Small intestine (tissue), 7 donors: ENCODE results near the gene CEP20. TPM values are rescaled to one million over a fixed set of nuclear protein-coding genes. Genes with fewer than 3 reads are reported as not detected.
"Not testable (repeated sequence)": the region's sequence is repeated elsewhere in the genome, so short reads cannot be mapped to it uniquely, and the experiment has no call there.

ENCODE experiments used
- DNase-seq, 2 donors: peaks; one replicate each; pipeline versions ENCODE4 v3.0.0 to v3.0.0-alpha.2; 2013
- FAIRE-seq: peaks from 2 replicates; lab custom pipeline; 2012; peaks lifted over from hg19 to GRCh38; lab: Jason Lieb, UNC
- H3K27ac ChIP-seq, 3 donors: one replicate each; pipeline ENCODE4 v1.5.1; 2013; ENCODE audit warnings: low read length in 2 of 3, mild to moderate bottlenecking in 2 of 3, control low read depth in 1 of 3, inconsistent platforms in 1 of 3, low read depth in 1 of 3, moderate library complexity in 1 of 3
- H3K27me3 ChIP-seq, 3 donors: one replicate each; pipeline ENCODE4 v1.6.1; 2013; ENCODE audit warnings: low read length in 3 of 3, inconsistent platforms in 1 of 3; ENCODE audit not compliant: control insufficient read depth in 3 of 3, insufficient read depth in 3 of 3
- H3K36me3 ChIP-seq, 3 donors: one replicate each; pipeline ENCODE4 v1.6.1; 2013; ENCODE audit warnings: low read length in 3 of 3, inconsistent platforms in 1 of 3, low read depth in 1 of 3, mild to moderate bottlenecking in 1 of 3, moderate library complexity in 1 of 3; ENCODE audit not compliant: control insufficient read depth in 3 of 3, insufficient read depth in 2 of 3
- H3K4me1 ChIP-seq, 3 donors: one replicate each; pipeline ENCODE4 v1.6.1; 2013; ENCODE audit warnings: low read length in 2 of 3, inconsistent platforms in 1 of 3, low read depth in 1 of 3, mild to moderate bottlenecking in 1 of 3, moderate library complexity in 1 of 3; ENCODE audit not compliant: control insufficient read depth in 3 of 3, insufficient read depth in 2 of 3
- H3K4me3 ChIP-seq, 3 donors: one replicate each; pipeline ENCODE4 v1.5.1; 2013; ENCODE audit warnings: low read length in 3 of 3, control low read depth in 1 of 3, inconsistent platforms in 1 of 3, low read depth in 1 of 3, mild to moderate bottlenecking in 1 of 3, moderate library complexity in 1 of 3
- H3K9me3 ChIP-seq, 2 donors: one replicate each; pipeline ENCODE4 v1.6.1; 2013; ENCODE audit warnings: low read depth in 1 of 2, low read length in 1 of 2; ENCODE audit not compliant: control insufficient read depth in 2 of 2, insufficient read depth in 1 of 2
- WGBS, 3 donors: extraction: QIAGEN DNeasy Blood & Tissue Kit; methylation state at CpG; one replicate each; pipeline ENCODE4 v1.1.7; 2013; 5-methylcytosine and 5-hydroxymethylcytosine counted together
- polyA plus RNA-seq, 4 donors: library from polyadenylated mRNA; stranded (reverse) in 3 of 4; unstranded in 1 of 4; fragments of 200-250 nt in 3 of 4; fragments of 120-200 nt in 1 of 4; gene quantifications; one replicate each; pipeline versions ENCODE4 v1.2.1 to v1.2.3, GENCODE V29; 2013
- donor health status: healthy with polysubstance abuse.
- donor health status: control.
- donor health status: control.
- donor health status: Bipolar disorder and iron deficiency.
- donor health status: healthy.

The CEP20 gene
- polyA plus RNA-seq, 4 donors, result 10.7 to 28.5 (median 21.3) TPM

GRCh38 chr16:15839204-15839603, 49.2 kb downstream of the CEP20 start:
- not testable (repeated sequence) for H3K27me3 ChIP-seq, H3K36me3 ChIP-seq, H3K4me3 ChIP-seq, FAIRE-seq, H3K4me1 ChIP-seq, DNase-seq, H3K27ac ChIP-seq, H3K9me3 ChIP-seq
- WGBS, 3 donors, result 82 to 88% (median 83%) methylated on average over 8 of the region's 8 CpGs

GRCh38 chr16:15837761-15838160, 50.6 kb downstream of the CEP20 start:
- H3K36me3 ChIP-seq, result peaks cover 0 to 2% (median 0%) of the 10 kb centered on the region in 3 donors
- peak overlapping the region in 1 of 3 donors; percentile 8 for H3K27ac ChIP-seq
- no peaks in the 10 kb centered on the region for H3K9me3 ChIP-seq
- DNase-seq (no peak), FAIRE-seq (no peak)
- H3K27me3 ChIP-seq, result no peaks in the 10 kb centered on the region
- H3K4me3 ChIP-seq, result no peak overlapping the region
- 90 to 96% (median 91%) methylated on average over 11 of the region's 11 CpGs for WGBS, 3 donors
- no peaks in the 10 kb centered on the region for H3K4me1 ChIP-seq

- whole genome bisulfite sequencing, 3 donors, result 83 to 87% (median 87%) methylated on average over 10 of the region's 10 CpGs
- no peak overlapping the region for H3K27ac ChIP-seq
Measured at GRCh38 chr16:15836965-15837611, 51.3 kb downstream of the CEP20 start.

GRCh38 chr16:15836074-15836473, 52.3 kb downstream of the CEP20 start:
- Histone ChIP-seq H3K4me3 (no peak overlapping the region), H3K27me3 (no peaks in the 10 kb centered on the region), H3K36me3 (peaks cover 0 to 2% (median 0%) of the 10 kb centered on the region in 3 donors), H3K4me1 (no peaks in the 10 kb centered on the region), H3K27ac (peak overlapping the region in 1 of 3 donors; percentile 37), H3K9me3 (no peaks in the 10 kb centered on the region)
- no peak for DNase-seq
- 86 to 89% (median 86%) methylated on average over 6 of the region's 6 CpGs for WGBS, 3 donors
- no peak for FAIRE-seq

More at GRCh38 chr16:15836965-15837611, 51.3 kb downstream of the CEP20 start:
- Histone ChIP-seq H3K9me3 (no peaks in the 10 kb centered on the region), H3K27me3 (no peaks in the 10 kb centered on the region), H3K36me3 (peaks cover 0 to 2% (median 0%) of the 10 kb centered on the region in 3 donors), H3K4me1 (no peaks in the 10 kb centered on the region), H3K4me3 (no peak overlapping the region)
- DNase-seq (no peak), FAIRE-seq (no peak)

GRCh38 chr16:15835136-15835878, 53.1 kb downstream of the CEP20 start:
- no peak for FAIRE-seq
- H3K4me1 ChIP-seq, result no peaks in the 10 kb centered on the region
- H3K9me3 ChIP-seq, result no peaks in the 10 kb centered on the region
- H3K36me3 ChIP-seq, result peaks cover 0 to 2% (median 0%) of the 10 kb centered on the region in 3 donors
- no peak for DNase-seq
- H3K4me3 ChIP-seq, result no peak overlapping the region
- H3K27ac ChIP-seq, result peak overlapping the region in 1 of 3 donors; percentile 37
- 45 to 60% (median 52%) methylated on average over 2 of the region's 2 CpGs for WGBS, 3 donors
- no peaks in the 10 kb centered on the region for H3K27me3 ChIP-seq

GRCh38 chr16:15834502-15834901, 53.9 kb downstream of the CEP20 start:
- H3K27ac ChIP-seq, result peak overlapping the region in 1 of 3 donors; percentile 50
- WGBS, 3 donors, result 83 to 88% (median 86%) methylated on average over 4 of the region's 4 CpGs
- FAIRE-seq (no peak), DNase-seq (no peak)
- H3K4me3 ChIP-seq, result no peak overlapping the region
- H3K4me1 ChIP-seq, result no peaks in the 10 kb centered on the region
- no peaks in the 10 kb centered on the region for H3K27me3 ChIP-seq
- H3K36me3 ChIP-seq, result peaks cover 0 to 2% (median 0%) of the 10 kb centered on the region in 3 donors
- no peaks in the 10 kb centered on the region for H3K9me3 ChIP-seq

GRCh38 chr16:15833541-15833940, 54.9 kb downstream of the CEP20 start:
- no peak overlapping the region for H3K27ac ChIP-seq
- H3K4me3 ChIP-seq, result no peak overlapping the region
- H3K9me3 ChIP-seq, result no peaks in the 10 kb centered on the region
- H3K36me3 ChIP-seq, result peaks cover 0 to 2% (median 0%) of the 10 kb centered on the region in 3 donors
- DNase-seq (no peak), FAIRE-seq (no peak)
- WGBS, 3 donors, result 51 to 70% (median 67%) methylated on average over 9 of the region's 9 CpGs
- H3K27me3 ChIP-seq, result no peaks in the 10 kb centered on the region
- no peaks in the 10 kb centered on the region for H3K4me1 ChIP-seq

GRCh38 chr16:15832241-15832640, 56.2 kb downstream of the CEP20 start:
- no peaks in the 10 kb centered on the region for H3K27me3 ChIP-seq
- DNase-seq (no peak), FAIRE-seq (no peak)
- no peak overlapping the region for H3K4me3 ChIP-seq
- 90 to 92% (median 91%) methylated on average over 6 of the region's 6 CpGs for WGBS, 3 donors
- H3K27ac ChIP-seq, result no peak overlapping the region
- H3K4me1 ChIP-seq, result no peaks in the 10 kb centered on the region
- H3K36me3 ChIP-seq, result no peaks in the 10 kb centered on the region
- no peaks in the 10 kb centered on the region for H3K9me3 ChIP-seq
